B cell (primary cell): ENCODE data around the gene CDKN2B. TPM values are rescaled to one million over a fixed set of nuclear protein-coding genes. Genes with fewer than 3 reads are reported as not detected.

ENCODE experiments used
- ATAC-seq: fragments of 200-7000 bp; cut with Tn5 transposase; one replicate; pipeline ENCODE4 v1.10.0; 2021; ENCODE audit warnings: low read depth, mild to moderate bottlenecking, moderate number of reproducible peaks, moderate library complexity
- CTCF ChIA-PET: fragments of 350-600 bp; sonication (Branson Sonifier 250); formaldehyde crosslinking; loops from one replicate; lab custom pipeline; 2021; ENCODE audit warnings: antibody characterized with exemption, inconsistent platforms; lab: Charles Lee
- POLR2A ChIA-PET: fragments of 350-600 bp; sonication (Branson Sonifier 250); formaldehyde crosslinking; loops from one replicate; lab custom pipeline; 2021; ENCODE audit warnings: antibody characterized with exemption; lab: Charles Lee
- DNase-seq: peaks from one replicate; pipeline ENCODE4 v3.0.0; 2013
- H2AFZ ChIP-seq: 2 replicates; pipeline ENCODE4 v1.6.1; 2012; ENCODE audit warnings: mild to moderate bottlenecking, low read depth, low read length; ENCODE audit not compliant: insufficient read depth, poor library complexity, severe bottlenecking
- H3K27ac ChIP-seq, 2 donors: 1 replicate in 1 of 2; 2 replicates in 1 of 2; pipeline ENCODE4 v1.5.1; 2012 to 2013; ENCODE audit warnings: low read length in 2 of 2, mild to moderate bottlenecking in 2 of 2, moderate library complexity in 1 of 2
- H3K27me3 ChIP-seq, 4 experiments: fragments of 200-600 bp in 1 of 4; sonication (generic) in 1 of 4; replicated peaks in 1 of 4; 1 replicate in 2 of 4; 2 replicates in 2 of 4; pipeline versions ENCODE4 v1.6.1 to v1.7.0; 2013 to 2016; ENCODE audit warnings: low read length in 3 of 4, mild to moderate bottlenecking in 2 of 4, mixed read lengths in 1 of 4, moderate library complexity in 1 of 4; ENCODE audit not compliant: insufficient read depth in 4 of 4, control insufficient read depth in 3 of 4; ENCODE audit errors: control extremely low read depth in 1 of 4
- H3K36me3 ChIP-seq, 2 experiments: replicated peaks in 1 of 2; 1 replicate in 1 of 2; 2 replicates in 1 of 2; pipeline versions ENCODE4 v1.6.1 to v1.7.1; 2013; ENCODE audit warnings: low read length in 1 of 2; ENCODE audit not compliant: insufficient read depth in 2 of 2, control insufficient read depth in 1 of 2; ENCODE audit errors: control extremely low read depth in 1 of 2, extremely low read depth in 1 of 2
- H3K4me1 ChIP-seq, 2 donors: fragments of 200-600 bp in 1 of 2; sonication (generic) in 1 of 2; 1 replicate in 1 of 2; 2 replicates in 1 of 2; pipeline versions ENCODE4 v1.5.1 to v1.6.1; 2013 to 2017; ENCODE audit warnings: low read length in 2 of 2; ENCODE audit not compliant: control insufficient read depth in 2 of 2, insufficient read depth in 2 of 2
- H3K4me2 ChIP-seq: replicated peaks from 2 replicates; pipeline ENCODE3; 2012; ENCODE audit warnings: mild to moderate bottlenecking, low read depth, low read length; ENCODE audit not compliant: poor library complexity, severe bottlenecking
- H3K4me3 ChIP-seq, 5 experiments: fragments of 200-600 bp in 1 of 5; sonication (generic) in 1 of 5; 1 replicate in 3 of 5; 2 replicates in 2 of 5; pipeline versions ENCODE4 v1.5.1 to v1.7.0; 2011 to 2016; ENCODE audit warnings: low read length in 4 of 5, mild to moderate bottlenecking in 4 of 5, low read depth in 2 of 5, control low read depth in 1 of 5, moderate library complexity in 1 of 5; ENCODE audit not compliant: insufficient read depth in 1 of 5; ENCODE audit errors: control extremely low read depth in 1 of 5, extremely low read depth in 1 of 5
- H3K79me2 ChIP-seq: fragments of 200-600 bp; sonication (generic); one replicate; pipeline ENCODE4 v1.6.0; 2016; ENCODE audit warnings: low read length; ENCODE audit not compliant: control insufficient read depth, insufficient read depth
- H3K9ac ChIP-seq: fragments of 200-600 bp; sonication (generic); 2 replicates; pipeline ENCODE4 v1.6.1; 2017; ENCODE audit warnings: mild to moderate bottlenecking, low read length, moderate library complexity
- H3K9me3 ChIP-seq, 3 donors: one replicate each; pipeline versions ENCODE4 v1.6.1 to v1.7.1; 2013; ENCODE audit warnings: low read length in 2 of 3; ENCODE audit not compliant: control insufficient read depth in 2 of 3, insufficient read depth in 1 of 3; ENCODE audit errors: control extremely low read depth in 1 of 3
- H4K20me1 ChIP-seq: 2 replicates; pipeline ENCODE4 v1.6.0; 2012; ENCODE audit warnings: mild to moderate bottlenecking, low read length; ENCODE audit not compliant: insufficient read depth, control insufficient read depth, poor library complexity, severe bottlenecking
- H3K27ac Mint-ChIP-seq: one replicate; pipeline ENCODE4 v1.8.0; 2021; ENCODE audit warnings: mixed read lengths
- H3K27me3 Mint-ChIP-seq: one replicate; pipeline ENCODE4 v1.8.0; 2021; ENCODE audit warnings: mixed read lengths
- H3K4me1 Mint-ChIP-seq: one replicate; pipeline ENCODE4 v1.8.0; 2021; ENCODE audit warnings: mixed read lengths
- H3K4me3 Mint-ChIP-seq: one replicate; pipeline ENCODE4 v1.8.0; 2021; ENCODE audit warnings: mixed read lengths
- H3K9me3 Mint-ChIP-seq: one replicate; pipeline ENCODE4 v1.8.0; 2022; ENCODE audit warnings: mixed read lengths; ENCODE audit not compliant: insufficient read depth
- EZH2 ChIP-seq: IDR thresholded peaks from 2 replicates; pipeline ENCODE4 v1.6.1; 2012; ENCODE audit warnings: borderline replicate concordance, low read depth, mild to moderate bottlenecking, moderate library complexity, low read length; ENCODE audit not compliant: insufficient read depth, poor library complexity, severe bottlenecking
- WGBS: methylation state at CpG from one replicate; pipeline ENCODE4 v1.1.5; 2013; ENCODE audit warnings: missing lambda C conversion rate; ENCODE audit not compliant: insufficient coverage; 5-methylcytosine and 5-hydroxymethylcytosine counted together
- intact Hi-C: fragments of 100-400 bp; cut with micrococcal nuclease; formaldehyde crosslinking; loops from one replicate; pipeline ENCODE4 v1.10.0; 2022
- polyA plus RNA-seq: library from polyadenylated mRNA; depleted of rRNA; stranded (reverse); fragments of >200 nt; gene quantifications from 2 replicates; pipeline ENCODE4 v1.2.3, GENCODE V29; 2012
- total RNA-seq, 2 donors: library from RNA; stranded (reverse); fragments of 120-200 nt in 1 of 2; gene quantifications; 1 replicate in 1 of 2; 2 replicates in 1 of 2; pipeline versions ENCODE4 v1.2.3 to v1.2.4, GENCODE V29; 2013 to 2022
- TF ChIP-seq, protein P1 (sequence below): fragments of 200-600 bp; IDR thresholded peaks from one replicate; pipeline ENCODE4 v1.8.0; 2022; ENCODE audit warnings: antibody characterized with exemption, mild to moderate bottlenecking

CDKN2B gene
- total and polyA plus RNA-seq, 2 donors (not counting 1 experiment from before 2014, with no cell fraction given) = 0.36 to 0.42 TPM

DNA sequence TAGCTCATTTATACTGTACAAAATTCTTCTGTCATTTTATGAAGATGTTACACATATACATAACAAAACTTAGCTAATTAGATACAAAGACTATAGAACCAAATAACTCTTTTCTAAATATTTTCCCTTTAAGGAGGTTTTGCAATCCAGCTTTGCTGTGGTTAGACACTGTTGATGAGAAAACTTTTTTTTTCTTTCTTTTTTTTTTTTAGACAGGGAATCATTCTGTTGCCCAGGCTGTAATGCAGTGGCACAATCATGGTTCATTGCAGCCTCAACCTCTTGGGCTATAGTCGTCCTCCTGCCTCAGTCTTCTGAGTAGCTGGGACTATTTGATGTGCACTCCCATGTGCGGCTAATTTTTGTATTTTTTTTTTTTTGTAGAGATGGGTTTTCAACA, 38.5 kb upstream of the CDKN2B start:
- no peaks in the 10 kb centered on the region for H3K79me2 ChIP-seq
- no peaks in the 10 kb centered on the region for H3K27me3 Mint-ChIP-seq
- H3K4me2 ChIP-seq = no peak overlapping the region
- peaks cover 17 to 23% of the 10 kb centered on the region in 2 donors for H3K4me1 ChIP-seq
- ChIA-PET POLR2A (no interaction called here), CTCF (interaction anchor here (0.6 to 2.3 kb wide), 3 partner anchors 9 to 234 kb away, joined by 3 to 13 read pairs (median 3); no protein-coding TSS in a partner anchor)
- no peak overlapping the region for H2AFZ ChIP-seq
- DNase-seq (no peak), ATAC-seq (no peak)
- intact Hi-C loops = no loop called here
- no peaks in the 10 kb centered on the region for H4K20me1 ChIP-seq
- H3K27me3 ChIP-seq = no peaks in the 10 kb centered on the region
- no peaks in the 10 kb centered on the region for H3K9me3 Mint-ChIP-seq
- no peak overlapping the region for H3K4me3 Mint-ChIP-seq
- no peak overlapping the region for H3K4me3 ChIP-seq
- no peak overlapping the region for H3K27ac ChIP-seq
- no peak overlapping the region for H3K27ac Mint-ChIP-seq
- H3K4me1 Mint-ChIP-seq = peaks cover 19% of the 10 kb centered on the region
- no peak for TF ChIP-seq EZH2
- TF ChIP-seq, protein P1, sequence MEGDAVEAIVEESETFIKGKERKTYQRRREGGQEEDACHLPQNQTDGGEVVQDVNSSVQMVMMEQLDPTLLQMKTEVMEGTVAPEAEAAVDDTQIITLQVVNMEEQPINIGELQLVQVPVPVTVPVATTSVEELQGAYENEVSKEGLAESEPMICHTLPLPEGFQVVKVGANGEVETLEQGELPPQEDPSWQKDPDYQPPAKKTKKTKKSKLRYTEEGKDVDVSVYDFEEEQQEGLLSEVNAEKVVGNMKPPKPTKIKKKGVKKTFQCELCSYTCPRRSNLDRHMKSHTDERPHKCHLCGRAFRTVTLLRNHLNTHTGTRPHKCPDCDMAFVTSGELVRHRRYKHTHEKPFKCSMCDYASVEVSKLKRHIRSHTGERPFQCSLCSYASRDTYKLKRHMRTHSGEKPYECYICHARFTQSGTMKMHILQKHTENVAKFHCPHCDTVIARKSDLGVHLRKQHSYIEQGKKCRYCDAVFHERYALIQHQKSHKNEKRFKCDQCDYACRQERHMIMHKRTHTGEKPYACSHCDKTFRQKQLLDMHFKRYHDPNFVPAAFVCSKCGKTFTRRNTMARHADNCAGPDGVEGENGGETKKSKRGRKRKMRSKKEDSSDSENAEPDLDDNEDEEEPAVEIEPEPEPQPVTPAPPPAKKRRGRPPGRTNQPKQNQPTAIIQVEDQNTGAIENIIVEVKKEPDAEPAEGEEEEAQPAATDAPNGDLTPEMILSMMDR = no peak
- no peaks in the 10 kb centered on the region for H3K9me3 ChIP-seq
- WGBS = 94% methylated on average over 2 of the region's 2 CpGs
- no peaks in the 10 kb centered on the region for H3K36me3 ChIP-seq
- H3K9ac ChIP-seq = no peak overlapping the region

DNA sequence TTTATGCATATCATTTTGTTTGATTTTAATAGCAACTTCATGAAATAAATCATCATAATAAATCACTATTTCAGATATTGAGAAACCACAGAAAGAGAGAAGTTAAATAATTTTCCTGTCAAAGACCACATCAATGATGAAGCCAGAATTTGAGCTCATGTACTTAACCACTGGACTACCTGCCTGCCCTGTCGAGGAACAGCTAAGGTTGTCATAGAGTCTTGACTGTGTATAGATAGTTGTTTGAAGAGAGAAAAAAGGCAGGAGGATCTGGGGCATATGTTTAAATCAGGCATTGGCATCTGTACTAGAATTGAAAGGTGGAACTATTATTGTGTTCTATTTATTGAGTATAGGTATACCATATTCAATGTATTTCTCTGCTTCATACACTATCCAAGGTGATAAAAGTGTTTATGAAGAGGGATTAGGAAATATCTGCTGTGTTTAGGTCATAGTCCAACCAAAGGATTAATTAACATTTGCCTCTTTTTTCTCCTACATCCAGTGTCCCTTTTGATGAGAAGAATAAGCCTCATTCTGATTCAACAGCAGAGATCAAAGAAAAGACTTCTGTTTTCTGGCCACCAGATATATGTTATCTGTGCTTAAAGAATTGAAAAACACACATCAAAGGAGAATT, 37.3 kb upstream of the CDKN2B start:
- Mint-ChIP-seq H3K9me3 (no peaks in the 10 kb centered on the region), H3K4me3 (no peak overlapping the region), H3K27me3 (no peaks in the 10 kb centered on the region), H3K4me1 (peaks cover 11% of the 10 kb centered on the region), H3K27ac (no peak overlapping the region)
- CTCF ChIA-PET = no interaction called here
- no peaks in the 10 kb centered on the region for H3K9me3 ChIP-seq
- no peaks in the 10 kb centered on the region for H3K79me2 ChIP-seq
- peaks cover 11 to 17% of the 10 kb centered on the region in 2 donors for H3K4me1 ChIP-seq
- no CpG with 5 or more reads among the region's 1 CpG for WGBS
- H3K9ac ChIP-seq = no peak overlapping the region
- no peak overlapping the region for H3K27ac ChIP-seq
- DNase-seq (no peak), ATAC-seq (no peak)
- H2AFZ ChIP-seq = no peak overlapping the region
- intact Hi-C loops = no loop called here
- H3K36me3 ChIP-seq = no peaks in the 10 kb centered on the region
- H3K4me3 ChIP-seq = no peak overlapping the region
- TF ChIP-seq, protein P1 = no peak
- no peak for TF ChIP-seq EZH2
- no peak overlapping the region for H3K4me2 ChIP-seq
- POLR2A ChIA-PET = no interaction called here
- H4K20me1 ChIP-seq = no peaks in the 10 kb centered on the region
- H3K27me3 ChIP-seq = no peaks in the 10 kb centered on the region
